HG03159 (cell line): ENCODE measurements around the gene SLCO3A1.
"Not testable (repeated sequence)": the region's sequence is repeated elsewhere in the genome, so short reads cannot be mapped to it uniquely, and the experiment has no call there.

ENCODE experiments used
- ATAC-seq: cut with Tn5 transposase; IDR thresholded peaks from one replicate; pipeline ENCODE4 v1.9.1; 2021; ENCODE audit warnings: mild to moderate bottlenecking, moderate library complexity; ENCODE audit not compliant: unreplicated experiment

The SLCO3A1 gene

DNA sequence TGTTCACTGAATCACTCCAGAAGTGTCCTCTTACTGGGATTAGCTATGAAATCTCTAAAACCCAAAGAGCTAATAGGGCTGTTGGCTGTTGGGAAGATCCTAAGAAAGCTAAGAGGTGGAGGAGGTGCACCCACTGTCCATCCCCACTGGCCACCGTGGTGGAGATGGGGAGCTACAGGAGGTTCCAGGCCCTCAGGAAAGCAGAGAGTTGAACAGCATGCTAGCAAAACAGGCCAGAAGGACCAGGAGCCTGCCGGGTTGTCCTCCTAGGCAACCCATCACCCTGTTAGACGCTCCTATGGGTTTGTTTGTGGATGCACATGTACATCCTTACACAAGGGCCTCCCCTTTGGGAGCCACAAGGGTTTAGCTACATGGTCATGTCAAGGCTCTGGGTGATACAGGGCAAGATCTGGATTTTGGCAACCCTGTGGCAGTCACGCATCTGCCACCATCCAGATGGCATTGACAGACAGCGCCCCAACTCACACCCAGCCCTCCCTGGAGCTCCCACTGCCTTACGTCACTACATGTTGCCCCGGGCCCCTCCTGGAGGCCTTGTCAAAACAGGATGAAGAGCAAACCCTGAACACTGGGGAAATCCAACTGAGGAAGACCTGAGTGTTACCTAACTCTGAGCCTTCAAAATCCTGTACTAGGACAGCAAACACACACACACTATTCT, 208.1 kb downstream of the SLCO3A1 start:
- no peak for ATAC-seq

DNA sequence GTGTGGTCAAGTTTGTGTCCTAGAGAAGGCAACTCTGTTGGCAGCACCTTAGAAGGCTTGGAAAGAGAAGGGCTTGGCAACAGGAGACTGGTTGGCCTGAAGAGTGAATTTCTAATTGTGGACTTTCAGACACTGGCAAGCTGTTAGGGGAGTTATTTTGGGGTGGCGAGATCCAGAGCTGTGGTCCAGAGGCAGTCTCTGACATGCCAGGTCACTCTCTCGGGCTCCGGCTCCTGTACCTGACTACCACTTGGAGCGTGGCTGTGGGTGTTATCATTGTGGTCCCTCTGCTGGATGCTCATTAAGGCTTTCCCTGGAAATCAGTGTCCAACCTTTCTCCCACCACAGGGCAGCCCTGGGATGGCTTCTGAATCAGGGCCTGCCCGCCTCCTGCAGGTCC, 209.0 kb downstream of the SLCO3A1 start:
- ATAC-seq = no peak

DNA sequence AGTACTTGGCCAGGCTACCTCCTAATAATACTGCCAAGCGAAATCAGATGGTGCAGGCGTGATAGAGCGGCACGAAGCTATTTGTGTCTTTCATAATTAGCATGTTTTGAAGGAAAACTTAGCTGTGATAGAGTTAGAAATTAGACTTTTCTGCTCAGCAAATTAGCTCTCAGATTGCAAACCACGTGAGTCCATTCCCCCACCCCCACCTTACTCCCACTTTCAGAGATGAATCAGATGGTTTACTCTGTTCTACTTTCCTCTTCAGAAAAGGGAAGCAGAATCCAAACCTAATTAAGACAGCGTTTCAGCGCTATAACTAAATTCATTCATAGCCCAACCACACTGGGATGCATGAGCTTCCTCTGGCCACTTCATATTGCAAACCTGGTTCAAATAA, 214.6 kb downstream of the SLCO3A1 start:
- peak; percentile 60 for ATAC-seq

DNA sequence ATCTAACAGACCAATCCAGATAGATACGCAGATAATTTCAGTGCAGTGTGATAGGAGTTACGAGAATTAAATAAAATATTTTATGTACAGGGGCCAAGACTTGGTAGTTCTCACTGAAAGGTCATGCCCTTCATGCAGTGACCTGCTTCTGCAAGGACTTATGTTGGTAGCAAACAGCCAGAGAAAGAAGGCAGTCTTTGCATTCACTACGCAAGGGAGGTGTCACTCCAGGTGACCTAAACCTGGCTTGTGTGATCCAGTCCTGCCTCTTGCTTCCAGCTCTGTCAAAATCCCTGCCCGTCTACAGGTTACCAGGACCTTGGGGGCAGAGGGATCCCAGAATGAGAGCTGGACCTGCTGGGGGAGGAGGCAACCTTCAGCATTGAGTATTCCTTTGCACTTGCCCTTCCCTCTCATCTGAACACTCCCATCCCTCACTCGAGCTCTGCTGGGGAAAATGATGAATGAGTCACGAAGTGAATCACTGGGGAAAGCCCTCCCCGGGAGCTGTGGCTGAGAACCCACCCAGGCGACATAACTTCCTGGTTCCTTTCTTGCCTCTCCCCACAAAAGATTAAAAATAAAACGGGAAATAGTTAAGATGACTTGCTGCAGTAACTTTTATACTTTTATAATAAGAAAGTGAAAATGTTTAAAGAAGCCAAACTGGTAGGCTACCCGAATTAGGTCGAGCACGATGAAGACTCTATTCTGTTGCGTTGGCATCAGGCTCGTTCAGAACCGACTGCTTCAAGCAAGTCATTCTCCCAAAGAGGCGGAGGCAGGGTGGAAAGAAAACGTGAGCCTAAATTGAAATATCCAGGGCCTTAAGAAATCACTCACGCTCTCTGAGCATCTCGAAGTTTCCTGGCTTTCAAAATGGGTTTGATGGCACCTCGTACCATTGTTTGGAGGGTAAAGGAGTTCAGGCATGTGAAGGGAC, 216.1 kb downstream of the SLCO3A1 start:
- ATAC-seq = no peak

DNA sequence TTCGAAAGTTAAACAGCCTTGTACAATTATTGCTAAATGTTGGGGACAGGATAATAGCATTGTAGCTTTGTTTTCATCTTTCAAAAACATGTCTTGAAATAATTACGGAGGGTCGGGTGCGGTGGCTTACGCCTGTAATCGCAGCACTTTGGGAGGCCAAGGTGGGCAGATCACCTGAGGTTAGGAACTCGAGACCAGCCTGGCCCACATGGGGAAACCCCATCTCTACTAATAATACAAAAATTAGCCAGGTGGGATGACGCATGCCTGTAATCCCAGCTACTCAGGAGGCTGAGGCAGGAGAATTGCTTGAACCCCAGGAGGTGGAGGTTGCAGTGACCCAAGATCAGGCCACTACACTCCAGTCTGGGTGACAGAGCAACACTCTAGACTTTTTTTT, 216.7 kb downstream of the SLCO3A1 start:
- ATAC-seq = not testable (repeated sequence)

DNA sequence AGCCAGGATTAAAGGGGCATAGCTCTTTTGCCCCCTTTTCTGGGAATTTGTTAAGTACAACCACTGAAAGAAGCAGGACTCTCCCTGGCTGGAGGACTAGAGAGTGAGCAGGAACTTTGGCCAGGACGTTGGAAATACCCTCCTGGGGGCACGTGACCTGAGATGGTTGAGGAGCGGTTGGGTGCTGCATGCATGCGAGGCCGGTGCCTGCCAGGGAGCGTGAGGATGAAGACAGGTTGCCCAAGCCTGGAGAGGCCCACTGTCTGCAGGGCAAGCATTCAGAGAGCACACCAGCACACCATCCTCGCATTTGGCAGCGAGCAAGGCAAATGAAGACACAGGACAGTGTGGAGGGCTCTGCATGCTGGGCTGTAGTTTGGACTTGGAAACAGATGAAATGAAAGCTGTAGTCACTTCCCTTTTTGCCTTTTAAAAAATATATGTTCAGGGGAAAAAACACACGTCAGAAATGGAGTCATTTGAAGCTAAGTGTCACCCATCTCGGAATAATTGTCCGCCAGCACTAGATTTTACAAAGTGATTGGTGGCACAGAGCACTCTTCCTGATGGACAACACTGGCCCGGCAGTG, 217.6 kb downstream of the SLCO3A1 start:
- ATAC-seq = no peak

DNA sequence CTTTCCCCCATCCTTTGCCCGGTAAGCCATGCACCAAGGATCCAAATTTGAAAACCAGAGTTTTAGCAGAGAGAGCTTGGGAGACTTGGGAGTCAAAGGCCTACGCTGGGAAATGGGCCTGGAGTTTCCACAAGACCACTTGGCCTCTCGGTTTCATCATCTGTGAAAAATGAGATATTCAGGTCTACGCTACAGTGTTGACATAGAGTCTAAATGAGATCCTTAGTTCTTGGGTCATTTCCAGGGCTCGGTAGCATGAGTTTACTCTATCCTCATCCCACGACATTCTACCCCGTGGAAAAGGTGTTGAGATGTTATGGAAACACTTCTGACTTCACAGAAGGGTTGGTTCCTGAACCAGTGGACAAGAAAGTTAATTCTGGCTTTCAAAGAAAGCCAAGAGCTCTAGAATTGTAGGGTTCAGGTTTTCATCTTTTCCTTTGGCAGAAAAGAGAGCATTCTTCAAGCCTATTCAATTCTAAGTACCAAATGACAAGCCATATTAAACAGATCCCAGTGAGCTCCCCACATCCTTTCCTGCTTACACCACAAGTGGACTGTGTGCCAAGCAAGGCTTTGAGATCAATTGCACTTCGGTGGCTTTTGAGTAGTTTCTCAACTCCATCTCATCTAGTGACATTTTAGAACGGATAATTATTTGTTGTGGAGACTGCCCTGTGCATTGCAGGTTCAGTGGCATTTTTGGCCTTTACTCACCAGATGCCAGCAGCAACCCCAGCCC, 219.7 kb downstream of the SLCO3A1 start:
- ATAC-seq = no peak

DNA sequence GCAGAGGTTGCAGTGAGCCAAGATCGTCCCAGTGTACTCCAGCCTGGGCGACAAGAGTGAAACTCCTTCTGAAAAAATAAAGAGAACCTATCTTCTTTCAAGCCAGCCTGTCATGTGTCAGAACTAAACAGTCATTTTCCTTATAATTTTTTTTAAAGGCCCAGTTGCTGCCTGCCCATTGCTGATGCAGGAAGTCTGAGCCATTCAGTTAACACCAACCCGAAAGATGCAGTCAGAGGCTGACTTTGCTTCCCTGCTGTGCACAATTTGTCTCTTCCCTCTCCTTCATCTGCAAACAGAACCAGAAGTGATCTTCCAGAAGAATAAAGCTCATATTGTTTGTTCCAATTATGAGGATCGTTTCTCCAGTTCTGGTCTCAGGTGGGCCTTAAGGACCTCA, 220.6 kb downstream of the SLCO3A1 start:
- no peak for ATAC-seq

DNA sequence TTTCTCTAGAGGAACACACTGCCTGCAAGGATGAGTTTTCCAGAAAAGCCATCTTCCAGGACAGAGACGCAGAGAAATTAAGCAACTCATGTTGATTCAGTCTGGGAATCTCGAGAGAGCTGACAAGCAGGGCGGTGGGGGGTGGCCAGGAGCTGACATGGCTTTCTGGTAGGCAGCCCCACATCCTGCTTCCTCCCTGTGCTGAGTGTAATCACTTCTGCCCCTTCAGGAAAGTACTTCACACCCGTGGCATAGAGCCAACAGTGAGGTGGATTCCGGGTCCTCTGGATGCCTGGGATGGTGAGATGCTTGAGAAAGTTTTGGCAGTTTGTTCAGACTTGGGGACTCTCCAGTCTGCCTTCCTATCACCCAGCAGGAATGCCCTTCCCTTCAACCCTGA, 221.1 kb downstream of the SLCO3A1 start:
- ATAC-seq = no peak

DNA sequence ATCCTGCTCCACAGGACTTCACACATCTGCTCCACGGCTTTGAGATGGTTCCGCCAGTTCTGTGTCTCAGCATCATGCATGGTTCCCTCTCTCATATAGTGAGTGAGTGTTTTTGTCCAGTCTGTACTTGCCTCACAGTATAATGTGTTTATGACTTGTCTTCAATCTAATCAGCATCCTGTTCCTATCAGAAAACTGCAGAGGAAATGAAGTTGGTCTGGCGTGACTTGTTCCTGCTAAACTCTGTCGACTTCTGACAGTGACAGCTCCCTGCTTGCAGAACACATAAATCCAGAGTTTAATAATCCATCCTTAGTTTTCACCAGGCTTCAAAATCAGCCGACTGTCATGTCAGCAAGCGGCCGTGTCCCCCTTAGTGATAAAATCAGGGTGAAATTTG, 222.3 kb downstream of the SLCO3A1 start:
- no peak for ATAC-seq

DNA sequence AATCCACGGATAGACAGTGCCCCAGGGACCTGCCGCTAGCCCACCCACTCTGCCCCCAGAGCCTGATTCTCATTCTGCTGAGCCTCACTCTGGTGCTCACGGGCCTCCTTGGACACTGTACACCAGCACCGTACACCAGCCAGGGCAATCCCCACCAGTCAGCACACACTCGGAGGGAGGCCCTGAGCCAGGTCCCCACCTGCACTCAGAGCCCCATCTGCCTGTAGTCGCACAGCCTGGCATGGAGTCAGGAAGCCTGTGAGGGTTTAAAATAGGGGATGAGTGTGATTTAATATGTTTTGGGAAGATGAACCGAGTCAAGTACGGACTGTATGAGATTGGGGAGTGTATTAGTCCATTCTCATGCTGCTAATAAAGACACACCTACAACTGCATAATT, 223.0 kb downstream of the SLCO3A1 start:
- no peak for ATAC-seq

DNA sequence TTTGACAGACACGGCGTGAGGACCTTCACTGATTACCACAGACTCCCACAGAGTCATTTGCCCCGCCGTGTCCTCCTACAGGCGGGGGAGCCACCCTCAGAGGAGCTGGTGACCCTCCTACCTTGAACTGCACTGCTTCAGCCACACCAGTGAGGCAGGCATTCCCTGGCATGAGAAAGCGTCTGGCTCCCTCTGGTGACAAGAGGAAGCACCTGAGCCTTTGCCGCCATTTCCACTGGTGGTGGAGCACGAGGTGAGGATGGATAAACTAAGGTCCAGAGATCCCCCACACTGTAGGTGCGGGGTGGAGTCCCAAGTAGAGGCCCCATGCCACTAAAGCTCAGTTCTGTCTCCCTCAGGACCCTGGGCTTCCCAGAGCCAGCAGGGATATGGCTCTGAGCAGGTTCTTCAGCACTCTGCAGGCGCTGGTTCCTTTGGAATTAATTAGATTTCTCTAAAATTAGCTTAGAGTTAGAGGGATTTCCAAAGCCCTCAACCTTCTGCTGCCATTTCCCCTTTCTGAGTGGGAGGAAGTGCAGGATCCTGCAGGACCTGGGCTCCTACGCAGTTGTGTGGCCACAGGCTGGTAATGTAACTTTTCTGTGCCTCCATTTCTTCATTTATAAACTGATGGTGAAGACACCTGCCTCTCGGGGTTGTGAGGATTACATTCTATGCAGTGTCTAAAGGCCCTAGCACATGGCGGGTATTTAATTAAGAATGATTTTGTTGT, 224.0 kb downstream of the SLCO3A1 start:
- ATAC-seq = peak; percentile 79

DNA sequence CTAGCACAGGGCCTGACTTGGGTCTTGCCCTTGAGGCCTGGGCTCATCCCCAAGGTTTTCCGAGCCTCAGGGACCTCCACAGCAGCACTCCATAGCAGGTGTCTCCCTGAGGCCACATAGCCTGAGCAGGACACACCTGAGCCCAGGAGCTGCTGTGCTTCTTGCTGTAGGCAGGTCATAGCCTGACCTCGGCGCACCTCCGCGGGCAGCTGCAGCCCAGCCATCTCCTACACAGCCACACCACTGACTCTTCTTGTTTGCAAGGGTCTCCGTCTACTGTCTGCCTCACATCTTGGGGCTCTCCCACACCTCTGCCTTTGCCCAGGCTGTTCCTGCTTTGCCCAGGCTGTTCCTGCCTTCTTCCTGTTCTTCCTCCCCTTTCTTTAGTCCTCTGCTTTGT, 224.8 kb downstream of the SLCO3A1 start:
- ATAC-seq = no peak

DNA sequence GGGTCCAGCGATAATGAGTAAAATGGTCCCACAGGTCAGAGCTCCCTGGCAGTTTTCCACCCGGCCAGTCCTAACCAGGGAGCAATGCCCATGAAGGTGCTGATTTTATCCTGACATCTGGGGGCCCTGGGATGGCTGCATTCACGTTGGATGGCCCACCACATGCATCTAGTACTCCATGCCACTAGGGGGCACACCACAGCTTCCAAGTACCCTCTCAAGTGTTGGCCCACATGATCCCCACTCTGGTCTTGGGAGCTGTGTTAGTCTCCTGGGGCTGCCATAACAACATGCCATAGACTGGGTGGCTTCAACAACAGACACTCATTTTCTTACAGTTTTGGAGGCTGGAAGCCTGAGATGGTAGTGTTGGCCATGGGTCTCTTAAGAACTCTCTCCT, 225.5 kb downstream of the SLCO3A1 start:
- ATAC-seq = no peak

DNA sequence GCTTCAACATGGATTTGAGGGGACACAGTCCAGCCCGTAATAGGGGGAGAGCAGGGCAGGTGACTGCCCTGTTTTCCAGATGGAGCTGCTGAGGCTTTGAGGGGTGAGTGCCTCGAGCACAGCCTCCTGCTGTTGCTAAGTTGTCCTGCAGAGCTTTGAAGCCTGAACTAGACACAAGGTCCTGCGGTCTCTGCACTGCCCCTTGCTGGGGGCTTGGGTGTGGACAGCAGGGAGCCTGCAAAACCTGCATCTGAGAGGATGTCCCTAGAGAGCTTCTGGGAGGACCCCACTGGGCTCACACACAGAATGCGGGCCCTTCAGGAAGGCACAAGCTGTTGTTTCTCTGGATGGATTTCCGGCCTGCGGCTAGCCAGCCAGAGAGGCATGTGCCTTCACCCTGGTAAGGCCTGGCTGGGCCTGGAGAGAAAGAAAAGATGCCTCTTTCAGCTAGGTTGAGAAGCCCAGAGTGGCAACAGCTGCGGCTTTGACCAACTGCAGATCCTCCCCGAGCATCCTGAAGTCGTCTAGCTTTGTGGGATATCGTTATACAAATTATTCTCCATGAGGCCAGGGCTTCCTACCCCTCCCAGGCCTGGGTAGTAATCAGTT, 226.2 kb downstream of the SLCO3A1 start:
- no peak for ATAC-seq

DNA sequence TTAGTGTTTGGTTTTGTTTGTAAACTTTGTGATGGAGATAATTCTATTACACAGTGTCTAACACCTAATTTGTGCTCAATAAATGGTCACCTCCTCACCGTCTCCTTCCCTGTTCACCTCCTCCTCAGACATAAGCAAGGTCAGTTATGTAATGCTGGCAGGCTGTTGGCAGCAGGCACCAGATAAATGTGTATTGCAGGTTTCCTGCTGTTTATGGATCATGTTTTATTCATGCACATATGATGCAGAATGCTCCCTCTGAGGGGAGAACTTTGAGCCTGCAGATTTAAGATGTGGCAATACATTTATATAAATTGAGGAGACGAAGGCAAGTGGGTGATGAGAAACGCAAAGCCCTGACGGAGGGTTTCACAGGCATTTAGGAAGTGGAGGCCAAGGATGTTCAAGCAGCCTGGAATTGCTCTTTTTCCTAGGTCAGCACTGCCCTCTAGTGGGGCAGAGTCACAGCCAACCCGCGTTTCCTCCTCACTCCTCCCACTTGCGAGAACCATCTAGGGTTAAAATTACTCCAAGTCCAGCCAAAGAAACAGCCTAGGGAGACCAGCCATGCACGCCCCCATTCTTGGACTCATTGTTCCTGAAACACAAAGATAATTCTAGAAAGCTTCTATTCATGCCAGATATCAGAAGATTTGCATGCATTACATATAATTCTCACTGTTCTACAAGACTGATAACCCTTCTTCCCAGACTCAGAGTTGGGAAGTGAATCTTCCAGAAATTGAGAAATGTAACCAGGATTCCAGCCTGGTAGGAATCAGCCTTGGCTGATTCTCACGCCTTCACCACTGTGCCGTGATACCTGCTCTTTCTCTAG, 228.7 kb downstream of the SLCO3A1 start:
- peak; percentile 41 for ATAC-seq

DNA sequence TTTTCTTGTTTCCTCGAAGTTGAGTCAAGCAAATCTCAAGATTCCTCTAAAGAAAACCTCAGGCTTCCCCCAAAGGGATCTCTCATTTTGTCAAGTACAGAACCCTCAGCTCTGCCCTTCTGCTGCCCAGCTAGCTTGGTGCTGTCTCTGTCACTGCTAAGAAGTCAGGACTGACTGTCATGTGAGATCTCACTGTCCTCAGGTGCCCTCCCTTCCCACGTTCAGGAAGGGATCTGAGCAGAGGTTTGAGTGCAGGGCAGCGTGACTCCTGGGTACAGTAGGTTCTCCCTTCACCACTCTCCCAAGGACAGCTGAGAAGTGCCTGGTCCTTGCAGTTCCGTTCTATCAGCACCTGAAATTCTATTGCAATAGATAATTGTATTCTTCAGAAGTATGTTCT, 229.7 kb downstream of the SLCO3A1 start:
- ATAC-seq = no peak

DNA sequence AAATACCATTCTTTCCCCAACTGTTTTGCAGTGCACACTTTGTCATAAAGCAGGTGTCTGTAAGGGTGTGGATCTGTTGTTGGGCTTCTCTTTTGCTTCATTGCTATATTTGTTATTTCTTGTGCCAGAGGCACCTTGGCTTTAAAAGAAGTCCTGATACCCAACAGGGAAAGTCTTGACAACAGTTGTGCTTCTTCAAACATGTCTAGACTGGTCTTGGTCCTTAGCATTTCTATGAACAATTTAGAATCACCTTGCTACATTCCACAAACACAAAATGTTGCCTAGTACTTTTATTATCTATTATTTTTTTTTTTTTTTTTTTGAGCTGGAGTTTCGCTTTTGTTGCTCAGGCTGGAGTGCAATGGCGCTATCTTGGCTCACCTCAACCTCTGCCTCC, 233.7 kb downstream of the SLCO3A1 start:
- ATAC-seq = no peak

DNA sequence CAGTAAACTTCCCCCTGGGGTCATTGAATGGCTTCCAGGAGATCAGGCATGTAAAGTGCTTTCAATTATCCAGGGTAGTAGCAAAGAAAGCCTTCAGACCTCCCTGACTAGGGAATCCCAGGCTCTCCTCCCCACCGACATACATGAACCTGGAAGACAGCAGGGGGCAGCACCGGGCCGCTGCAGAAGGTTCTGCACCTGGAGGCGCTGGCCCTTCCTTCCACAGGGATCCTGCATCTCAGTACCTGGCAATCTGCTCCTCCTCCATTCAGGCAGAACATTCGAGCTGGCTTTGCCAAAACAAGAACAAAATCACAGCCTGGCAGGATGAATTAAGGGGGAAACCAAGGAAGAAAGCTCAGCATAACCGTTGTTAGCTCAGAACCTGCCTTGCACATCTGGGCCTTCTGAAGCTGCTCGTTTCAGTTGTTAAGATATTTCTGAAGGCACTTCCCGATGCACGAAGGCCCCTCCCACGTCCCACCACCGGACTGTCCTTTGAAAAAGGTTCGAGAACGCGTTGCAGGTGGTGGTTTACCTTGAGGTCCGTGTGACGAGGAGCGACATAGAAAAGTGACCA, 237.7 kb downstream of the SLCO3A1 start:
- ATAC-seq = no peak
